DMS153 (cell line): ENCODE measurements around the gene KCNMA1.

ENCODE experiments used
- DNase-seq: peaks from one replicate; lab custom pipeline; 2025; lab: John Stamatoyannopoulos, UW

The KCNMA1 gene

GRCh38 chr10:76830218-76830617, 807.4 kb downstream of the KCNMA1 start:
- no peak for DNase-seq

- no peak for DNase-seq
Measured at GRCh38 chr10:76829724-76830123, 807.9 kb downstream of the KCNMA1 start.
